GM04503 (cell line): ENCODE measurements around the gene GADD45GIP1.

Experiments
- DNase-seq: peaks from one replicate; pipeline ENCODE4 v3.0.0-alpha.2; 2012; ENCODE audit warnings: low read depth

The GADD45GIP1 gene

DNA sequence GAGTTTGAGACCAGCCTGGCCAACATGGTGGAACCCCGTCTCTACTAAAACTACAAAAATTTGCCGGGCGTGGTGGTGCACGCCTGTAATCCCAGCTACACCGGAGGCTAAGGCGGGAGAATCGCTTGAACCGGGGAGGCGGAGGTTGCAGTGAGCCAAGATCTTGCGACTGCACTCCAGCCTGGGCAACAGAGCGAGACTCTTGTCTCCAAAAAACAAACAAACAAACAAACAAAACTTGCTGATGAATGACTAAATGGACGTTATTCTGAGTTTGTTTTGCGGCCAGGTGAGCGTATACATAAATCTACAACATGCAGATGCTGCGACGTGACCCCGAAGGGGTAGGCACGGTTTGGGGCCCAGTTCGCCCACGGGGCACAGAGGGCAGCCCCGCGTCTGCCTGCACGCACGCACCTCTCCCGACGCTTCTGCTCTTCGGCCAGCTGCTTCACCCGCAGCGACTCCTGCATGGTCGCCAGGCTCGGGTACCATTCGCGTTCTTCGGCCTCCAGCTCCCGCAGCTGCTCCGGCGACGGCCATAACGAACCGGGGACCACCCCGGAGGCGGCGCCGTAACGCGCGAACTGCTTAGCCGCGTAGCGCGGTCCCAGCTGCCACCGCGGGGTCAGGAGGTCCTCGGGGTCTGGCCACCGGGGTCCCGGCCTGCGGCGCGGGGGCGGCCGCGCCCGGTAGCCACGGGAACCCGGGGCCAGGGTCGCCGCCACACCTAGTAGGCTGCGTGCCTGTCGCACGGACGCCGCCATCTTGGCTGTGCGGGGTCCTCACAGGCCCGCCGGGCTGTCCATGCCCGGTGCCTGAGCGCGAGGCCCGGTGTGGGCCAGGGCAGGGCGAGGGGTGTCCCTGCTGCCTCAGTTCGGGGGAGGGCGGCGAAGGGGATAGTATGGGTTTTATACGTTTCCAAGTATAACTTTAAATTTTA is at the start of gene GADD45GIP1:
TSS of gene GADD45GIP1 (minus strand) at position 778 of the 943 bp plus-strand sequence. CDS start at position 767, 11 bp downstream.
- DNase-seq, result no peak

DNA sequence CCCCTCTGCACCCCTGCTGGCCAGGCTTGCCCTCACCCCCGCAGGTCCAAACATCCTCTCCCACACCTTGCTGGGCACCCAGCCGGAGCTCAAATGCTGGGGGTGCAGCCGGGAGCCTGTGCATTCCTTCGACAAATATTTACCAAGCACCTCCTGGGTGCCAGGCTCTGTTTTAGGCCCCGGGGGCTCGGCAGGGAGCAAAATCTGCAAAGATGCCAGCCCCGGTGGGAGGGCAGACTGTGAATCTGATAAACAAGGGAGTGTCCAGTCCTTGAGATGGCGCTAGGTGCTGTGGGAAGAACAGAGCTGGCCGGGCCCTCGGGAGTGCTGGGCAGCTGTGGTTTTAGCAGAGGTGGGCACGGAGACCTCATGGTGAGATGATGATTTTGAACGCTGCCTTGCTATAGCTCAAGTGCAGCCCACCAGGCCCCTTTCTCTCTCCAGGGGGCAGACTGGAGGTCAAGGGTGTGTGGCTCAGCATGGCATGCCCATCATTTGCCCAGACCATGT is 48.9 kb upstream of the GADD45GIP1 start:
- DNase-seq, result no peak

DNA sequence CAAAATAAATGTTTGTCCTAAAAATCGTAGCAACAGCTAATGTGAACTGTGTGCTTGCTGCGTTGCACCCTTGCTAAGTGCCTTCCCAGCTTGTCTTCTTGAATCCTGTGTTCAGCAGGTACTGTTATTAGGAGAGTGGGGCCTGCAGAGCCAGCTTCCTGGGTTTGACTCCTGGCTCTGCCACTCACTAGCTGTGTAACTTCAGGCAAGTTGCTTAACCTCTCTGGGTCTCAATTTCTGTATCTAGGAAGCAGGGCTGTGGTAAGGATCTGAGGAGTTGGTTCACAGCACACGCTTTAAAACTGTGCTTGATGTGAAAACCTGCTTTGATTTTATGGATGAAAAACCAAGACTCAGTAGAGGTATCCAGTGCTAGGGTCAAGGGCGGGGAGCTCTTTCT is 48.2 kb upstream of the GADD45GIP1 start:
- no peak for DNase-seq

DNA sequence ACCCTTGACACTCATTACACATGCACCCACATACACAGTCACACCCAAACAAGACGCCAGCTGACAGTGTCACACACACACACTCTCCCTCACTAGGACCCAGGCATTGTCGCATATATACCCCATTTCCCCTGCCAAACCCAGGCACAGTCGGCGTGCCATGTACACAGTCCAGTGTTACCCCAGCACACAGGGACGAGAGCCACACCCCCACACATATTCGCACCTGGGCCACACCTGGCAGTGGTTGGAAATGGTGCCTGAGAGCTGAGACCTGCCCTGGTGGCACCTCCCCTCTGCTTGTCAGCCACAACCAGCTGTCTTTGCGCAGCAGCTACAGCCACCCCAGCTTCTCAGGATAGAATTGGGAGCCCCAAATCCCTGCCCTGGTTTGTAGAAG is 47.2 kb upstream of the GADD45GIP1 start:
- DNase-seq, result no peak

DNA sequence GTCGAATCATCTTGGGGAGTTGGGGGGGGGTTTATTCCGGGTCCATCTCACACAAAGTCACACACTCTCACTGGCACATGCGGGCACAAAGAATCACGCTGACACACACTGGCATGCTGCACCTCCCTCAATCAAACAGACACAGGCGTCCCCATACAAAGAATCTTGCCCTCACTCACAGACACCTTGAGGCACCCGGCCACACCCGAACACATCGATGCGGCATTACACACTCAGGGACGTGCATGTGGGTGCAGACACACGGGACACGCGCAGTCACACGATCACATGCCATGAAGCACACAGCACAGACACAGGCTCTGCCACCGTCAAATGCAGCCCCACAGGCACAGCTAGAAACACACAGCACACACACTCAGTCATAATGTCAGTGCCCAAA is 46.1 kb upstream of the GADD45GIP1 start:
- DNase-seq, result no peak

DNA sequence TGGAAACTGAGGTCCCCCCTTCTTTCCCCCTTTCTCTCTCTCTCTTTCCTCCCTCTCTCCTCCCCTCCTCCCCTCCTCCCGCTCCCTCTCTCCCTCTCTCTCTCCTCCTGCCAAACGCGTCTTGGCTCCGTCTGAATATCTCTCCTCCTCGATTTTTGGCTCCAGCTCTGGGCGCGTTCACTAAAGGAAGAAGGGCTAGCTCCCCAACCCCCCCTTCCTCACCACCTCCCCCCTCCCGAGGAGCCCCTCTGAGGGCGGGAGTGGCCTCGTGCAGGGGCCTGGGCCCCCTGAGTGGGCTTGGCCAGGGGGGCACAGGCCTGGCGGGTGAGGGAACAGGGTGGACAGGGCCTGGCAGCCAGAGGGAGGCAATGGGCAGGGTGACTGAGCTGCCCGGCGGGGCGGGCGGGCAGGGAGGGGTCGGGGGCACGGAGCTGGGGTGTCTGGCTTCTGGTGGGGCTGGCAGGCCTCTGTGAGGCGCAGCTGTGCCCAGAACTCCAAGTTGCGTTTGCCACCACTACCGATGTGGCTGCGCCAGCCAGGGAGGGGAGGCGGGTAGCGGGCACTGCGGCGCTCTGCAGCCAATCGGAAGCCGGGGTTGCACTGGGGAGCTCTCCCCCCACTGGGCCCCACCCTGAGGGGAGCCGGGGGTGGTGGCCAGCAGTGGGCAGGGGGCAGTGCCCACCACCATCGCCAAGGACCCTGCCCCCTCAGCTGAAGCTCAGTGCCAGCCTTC is 45.3 kb upstream of the GADD45GIP1 start:
- DNase-seq, result no peak

DNA sequence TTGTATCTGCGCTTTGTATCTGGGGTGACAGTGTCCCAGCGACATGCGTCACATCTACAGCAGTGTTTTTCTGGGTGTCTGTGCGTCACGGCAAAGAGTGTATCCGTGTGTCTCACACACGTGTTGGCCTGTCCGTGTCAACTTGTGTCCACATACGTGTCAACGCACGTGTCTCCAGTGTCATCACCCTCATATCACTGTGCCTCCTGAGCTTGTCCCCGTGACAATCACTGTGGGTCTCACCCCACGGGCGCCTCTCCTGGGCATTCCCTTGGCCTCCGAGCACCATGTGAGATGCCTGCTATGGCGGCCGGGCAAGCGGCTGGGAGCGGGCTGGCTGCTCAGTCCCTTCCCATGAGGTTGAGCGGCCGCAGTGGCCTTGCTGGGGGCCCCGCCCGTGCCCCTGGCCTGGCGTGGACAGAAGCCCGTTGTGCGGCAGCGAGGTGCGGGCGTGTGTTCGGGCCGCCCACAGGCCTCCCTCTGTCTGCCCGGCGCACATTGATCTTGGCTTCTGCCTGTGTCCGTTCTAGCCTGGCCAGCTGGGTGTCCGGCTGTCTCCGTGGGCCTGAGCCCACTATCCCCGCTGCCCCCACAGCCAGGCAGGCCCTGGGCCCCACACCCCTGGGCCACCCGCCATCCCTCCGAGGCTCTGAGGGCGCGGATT is 44.6 kb upstream of the GADD45GIP1 start:
- DNase-seq, result no peak

DNA sequence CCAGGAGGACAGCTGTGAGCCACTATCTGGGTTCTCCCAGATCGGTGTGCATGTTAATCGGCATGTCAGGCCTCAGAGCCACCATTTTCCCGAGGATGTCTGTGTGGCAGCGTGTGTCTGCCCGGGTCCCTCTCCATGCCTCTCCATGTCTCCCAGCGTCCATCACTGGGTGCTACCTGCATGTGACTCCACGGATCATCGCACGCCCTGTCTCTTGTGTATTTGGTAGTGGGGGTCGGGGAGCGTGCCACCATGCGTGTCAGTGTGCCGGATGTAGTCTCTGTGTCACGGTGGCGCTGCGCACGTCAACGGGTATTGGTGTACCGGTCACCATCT is 44.1 kb upstream of the GADD45GIP1 start:
- DNase-seq, result no peak

DNA sequence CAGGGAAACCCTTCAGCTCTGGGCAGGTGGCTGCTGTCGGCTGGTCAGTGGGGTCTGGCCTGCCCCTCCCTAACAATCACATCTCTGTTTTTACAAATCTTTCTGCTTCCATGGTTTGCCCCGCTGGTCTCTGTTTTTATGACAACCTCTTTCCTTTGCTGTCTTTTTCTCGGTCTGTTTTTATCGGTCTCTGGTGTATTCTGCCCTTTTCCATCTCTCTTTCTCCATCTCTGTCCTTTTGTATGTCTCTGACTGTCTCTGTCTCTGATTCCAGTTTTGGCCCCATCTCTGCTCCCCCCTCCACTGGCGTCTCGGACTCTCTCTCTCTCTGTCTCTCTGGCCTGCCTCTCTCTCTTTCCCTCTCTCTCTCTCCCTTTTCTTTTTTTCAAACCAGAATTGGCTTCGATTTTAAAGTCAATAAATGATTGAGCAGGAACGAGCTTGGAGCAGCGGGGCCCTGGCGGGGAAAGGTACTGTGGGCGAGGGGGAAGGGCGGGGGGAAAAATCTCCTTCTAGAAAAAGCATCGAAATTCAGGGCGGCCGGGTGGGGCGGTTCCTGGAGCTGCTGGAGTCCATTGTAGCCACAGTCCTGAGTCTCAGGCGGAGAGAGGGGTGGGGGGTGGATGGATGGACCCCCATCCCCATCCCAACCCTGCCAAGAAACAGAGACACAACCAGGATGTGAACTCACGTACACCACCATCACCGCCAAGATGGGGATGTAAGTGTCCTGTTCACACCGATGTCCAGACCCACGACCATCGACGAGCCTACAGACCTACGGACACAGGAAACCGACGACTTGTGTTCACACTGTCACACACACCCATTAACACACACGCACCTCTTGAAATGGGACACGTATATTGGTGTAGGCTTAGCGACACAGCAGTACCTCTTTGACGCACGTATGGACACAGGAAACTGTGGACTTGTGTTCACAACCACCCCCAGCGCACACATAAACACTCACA is 41.2 kb upstream of the GADD45GIP1 start:
- DNase-seq, result no peak

DNA sequence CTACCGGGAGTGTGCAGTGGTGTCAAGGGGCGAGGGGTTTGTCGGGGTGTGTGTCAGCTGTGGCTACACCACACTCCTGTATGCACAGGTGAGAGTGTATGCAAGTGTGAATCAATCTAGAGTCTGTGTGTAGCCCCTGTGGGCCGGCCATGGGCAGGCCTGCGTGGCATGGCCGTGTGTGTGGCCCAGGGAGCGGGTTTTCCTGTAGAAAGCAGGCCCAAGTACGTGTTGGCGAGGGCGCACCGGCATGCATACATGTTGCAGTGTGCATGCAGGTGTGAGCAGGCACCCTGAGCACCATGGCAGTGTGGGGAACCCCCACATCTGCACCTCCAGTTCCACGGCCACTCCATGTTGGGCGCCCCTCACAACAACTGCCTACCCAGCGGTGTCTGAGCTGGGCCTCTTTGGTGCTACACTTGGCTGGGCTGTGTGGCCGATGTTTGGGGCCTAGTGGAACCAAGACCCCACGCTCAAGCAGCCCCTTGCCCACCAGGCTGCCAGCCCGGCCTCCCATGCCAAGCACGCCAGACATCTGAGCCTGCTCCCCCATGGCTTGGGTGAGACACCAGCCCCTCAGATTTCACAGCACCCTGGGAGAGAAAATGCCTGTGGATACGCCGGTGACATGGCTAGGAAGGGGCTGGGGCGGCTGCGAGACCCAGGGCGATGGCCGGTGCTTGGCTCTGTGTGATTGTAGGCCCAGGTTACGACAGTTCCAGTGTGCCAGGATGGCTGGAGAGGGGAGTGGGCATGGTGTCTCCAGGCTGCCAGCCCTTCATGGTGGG is 40.4 kb upstream of the GADD45GIP1 start:
- no peak for DNase-seq

DNA sequence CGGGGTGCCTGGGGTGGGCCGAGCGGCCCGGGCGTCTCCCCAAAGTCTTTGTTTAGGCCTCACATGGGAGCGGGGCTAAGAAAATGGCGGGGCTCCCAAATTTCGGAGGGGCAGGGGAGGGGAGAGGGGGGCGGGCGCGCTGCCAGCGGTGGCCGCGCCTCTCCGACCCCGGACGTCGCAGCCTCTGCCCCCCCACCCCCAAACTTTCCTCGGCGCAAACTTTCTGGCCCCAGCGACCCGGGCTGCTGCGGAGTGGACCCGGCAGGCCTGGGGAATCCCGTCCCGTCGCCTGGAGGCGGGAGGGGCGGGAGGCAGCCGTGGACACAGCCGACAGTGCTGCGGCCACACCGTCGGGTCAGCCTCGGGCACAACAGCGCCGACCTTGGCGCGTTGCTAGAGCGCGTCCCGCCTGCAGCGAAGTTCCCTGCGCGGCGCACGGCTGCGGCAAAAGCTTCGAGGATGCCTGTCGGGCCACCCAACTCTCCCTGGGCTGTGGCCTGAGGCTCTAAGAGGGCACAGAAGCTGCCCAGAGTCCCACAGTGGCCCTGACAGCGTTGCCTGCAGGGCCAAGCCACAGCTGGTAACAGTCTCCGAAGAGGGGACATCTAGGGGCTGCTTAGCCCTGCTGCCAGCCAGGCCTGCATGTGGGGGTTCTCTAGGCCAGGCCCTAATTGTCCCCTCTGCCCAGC is 39.5 kb upstream of the GADD45GIP1 start:
- DNase-seq, result no peak

DNA sequence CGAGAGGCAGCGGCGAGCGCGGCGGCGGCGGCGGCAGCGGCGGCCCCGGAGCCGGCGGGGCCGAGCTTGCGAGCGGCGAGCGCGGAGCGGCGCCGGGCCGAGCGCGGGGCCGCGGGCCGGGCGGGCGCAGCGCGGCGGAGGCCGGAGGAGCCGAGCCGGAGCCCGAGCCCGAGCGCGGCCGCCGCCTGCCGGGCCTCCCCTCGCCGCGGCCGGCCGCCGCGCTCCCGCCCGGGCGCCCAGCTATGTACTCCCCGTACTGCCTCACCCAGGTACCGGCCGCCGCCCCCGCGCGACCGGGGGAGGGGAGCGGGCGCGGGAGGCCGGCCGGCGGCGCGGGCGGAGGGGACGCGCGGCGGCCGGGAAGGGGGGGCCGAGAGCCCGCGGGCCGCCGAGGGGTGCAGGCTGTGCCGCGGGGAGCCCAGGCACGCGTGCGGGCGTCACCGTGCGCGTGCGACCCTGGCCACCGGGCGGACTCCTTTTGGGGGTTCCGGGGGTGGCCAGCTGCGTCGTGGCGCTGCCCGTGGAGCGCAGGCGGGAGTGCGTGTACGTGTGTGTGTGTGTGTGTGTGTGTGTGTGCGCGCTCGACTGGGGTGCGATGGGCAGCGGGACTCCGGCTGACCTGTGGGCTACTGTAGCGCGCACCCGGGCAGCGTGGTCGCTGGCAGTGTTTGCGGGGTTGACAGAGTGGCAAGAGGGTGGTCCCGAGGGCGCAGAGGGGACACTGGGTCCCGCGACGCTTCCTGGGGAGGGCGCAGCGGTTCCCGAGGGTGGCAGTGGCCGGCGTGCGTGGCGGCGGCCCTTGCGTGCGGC is 38.8 kb upstream of the GADD45GIP1 start:
- DNase-seq, result no peak

DNA sequence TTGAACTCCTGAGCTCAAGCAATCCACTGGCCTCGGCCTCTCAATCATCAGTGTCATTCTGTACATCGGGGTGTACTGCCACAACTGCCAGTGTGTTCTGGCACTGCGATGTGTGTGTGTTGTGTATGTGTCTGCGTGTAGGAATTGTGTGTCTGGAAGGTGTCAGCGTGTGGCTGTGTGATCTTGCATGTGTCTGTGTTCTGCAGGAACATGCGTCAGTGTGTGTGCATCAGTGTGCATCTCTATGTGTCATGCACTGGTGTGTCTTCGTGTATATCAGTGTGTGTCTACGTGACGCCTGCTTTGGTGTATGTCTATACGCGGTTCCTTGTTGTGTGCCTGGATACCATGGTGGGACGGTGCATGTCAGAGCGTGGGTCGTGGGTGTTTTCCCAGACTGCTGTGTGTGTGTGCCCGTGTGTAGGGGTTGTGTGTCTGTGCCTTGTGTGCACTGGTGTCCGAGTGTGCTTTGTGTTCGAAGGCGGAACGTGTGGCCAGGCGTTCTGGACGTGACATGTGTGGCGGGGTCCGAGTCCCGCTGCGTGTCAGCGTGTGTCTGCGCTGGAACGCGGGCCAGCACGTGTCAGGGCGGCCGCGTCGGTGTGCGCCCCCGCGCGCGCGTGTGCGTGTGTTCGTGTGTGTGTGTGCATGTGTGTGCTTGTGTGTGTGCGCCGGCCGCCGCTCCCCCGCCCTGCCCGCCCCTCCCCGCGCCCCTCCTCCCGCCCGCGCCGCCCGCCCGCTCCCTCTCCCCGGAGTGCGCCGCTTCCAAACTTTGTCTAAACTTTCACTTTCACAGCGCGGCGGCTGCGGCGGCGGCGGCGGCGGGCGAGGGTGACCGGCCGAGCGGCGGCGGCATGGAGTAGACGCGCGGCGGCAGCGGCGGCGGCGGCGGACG is 37.9 kb upstream of the GADD45GIP1 start, which contains the start of gene NFIX:
TSS of gene NFIX (plus strand) at position 775 of the 895 bp plus-strand sequence. CDS start 363 bp downstream, outside the sequence.
- DNase-seq, result no peak

DNA sequence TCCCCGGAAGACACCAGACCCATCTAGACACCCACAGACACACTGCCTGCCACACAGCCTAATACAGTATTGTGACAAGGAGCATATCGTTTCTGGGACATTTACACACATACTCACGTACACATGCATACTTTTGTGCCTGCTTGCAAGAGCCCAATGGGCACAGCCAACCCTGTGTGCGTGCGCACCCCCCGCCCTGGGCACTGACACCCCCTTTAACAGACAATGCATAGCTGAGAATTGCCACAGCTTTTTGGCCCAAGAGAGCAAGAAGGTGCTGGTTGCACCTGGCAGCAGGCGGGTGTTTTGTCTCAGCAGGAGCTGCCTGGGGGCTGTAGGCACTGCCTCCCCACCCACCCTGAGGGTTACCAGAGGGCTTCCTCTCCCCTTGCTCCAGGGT is 36.5 kb upstream of the GADD45GIP1 start:
- no peak for DNase-seq

DNA sequence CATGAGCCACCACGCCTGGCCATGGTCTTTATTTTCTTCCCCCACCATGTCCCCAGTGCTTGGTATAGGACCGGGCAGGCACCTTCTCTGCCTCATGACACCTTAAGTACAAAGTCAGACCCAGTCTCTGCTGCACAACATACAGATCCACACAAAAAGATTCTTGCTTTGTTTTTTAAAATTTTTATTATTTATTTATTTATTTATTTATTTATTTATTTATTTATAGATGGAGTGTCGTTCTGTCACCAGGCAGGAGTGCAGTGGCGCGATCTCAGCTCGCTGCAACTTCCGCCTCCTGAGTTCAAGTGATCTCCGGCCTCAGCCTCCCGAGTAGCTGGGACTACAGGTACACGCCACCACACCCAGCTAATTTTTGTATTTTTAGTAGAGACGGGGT is 35.7 kb upstream of the GADD45GIP1 start:
- DNase-seq, result no peak

DNA sequence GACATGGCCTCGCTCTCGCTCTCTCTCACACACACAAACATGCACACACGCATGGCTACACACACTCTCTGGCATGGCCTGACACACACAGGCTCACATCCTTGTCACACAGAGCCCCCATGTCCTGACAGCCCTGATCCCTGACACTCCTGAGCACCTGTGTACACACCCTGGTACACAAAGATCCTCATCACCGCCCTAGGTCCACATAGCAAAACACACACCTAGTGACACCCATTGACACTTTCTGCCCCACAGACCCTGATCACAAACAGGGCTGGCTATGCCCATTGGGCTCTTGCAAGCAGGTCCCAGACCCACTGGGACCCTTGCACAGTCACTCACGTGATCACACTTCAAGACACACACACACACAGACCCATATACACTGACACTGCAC is 34.3 kb upstream of the GADD45GIP1 start:
- DNase-seq, result no peak

DNA sequence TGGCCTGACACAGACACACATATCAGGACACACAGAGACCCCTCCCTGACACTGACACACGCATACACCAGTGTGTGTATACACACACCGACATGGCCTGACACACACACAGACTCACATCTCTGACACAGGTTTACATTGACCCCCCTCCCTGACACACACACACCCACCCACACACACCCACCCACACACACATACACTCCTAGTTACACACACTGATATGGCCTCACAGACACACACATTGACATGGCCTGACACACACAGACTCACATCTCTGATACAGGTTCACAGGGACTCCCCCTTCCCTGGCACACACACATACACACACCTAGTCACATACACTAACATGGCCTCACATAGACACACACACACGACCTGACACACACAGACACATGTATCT is 33.8 kb upstream of the GADD45GIP1 start:
- no peak for DNase-seq

DNA sequence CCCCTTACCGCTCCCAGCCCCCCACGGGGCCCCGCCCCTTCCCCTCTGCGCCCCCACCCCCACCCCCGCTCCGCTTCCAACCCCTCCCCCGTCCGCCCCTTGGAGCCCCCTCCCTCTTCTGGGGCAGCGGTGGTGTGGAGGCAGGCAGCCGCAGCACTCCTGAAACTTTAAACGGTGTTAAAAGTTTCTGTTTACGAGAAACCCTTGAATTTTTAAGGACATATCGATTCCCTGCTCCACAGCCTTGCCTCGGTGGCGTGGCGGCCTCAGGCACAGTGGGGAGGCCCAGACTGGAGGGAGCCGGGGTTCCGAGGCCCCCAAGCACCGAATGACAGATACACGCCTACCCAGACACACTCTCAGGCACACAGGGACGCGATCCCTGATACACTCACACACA is 33.4 kb upstream of the GADD45GIP1 start:
- DNase-seq, result no peak
